ENCODE results near the gene FANCL.

DNA sequence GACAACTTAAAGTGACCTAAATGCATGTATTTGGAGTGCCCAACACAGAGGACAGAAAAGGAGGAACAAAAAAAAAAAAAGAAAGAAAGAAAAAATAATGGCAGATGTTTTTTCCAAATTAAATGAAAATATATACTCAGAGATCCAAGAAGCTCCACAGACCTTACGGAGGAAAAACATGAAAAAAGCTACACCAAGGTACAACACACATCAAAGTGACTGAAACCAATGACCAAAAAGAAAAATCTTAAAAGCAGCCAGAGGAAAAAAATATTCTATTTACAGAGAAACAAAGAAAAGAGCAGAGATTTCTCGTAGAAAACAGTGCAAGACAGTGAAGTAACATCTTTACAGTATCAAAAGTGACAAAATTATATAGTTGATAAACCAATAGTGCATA is 5.1 kb downstream of the FANCL start:
- TF ChIP-seq FOXM1 (IDR thresholded peaks at IDR 0.05; ENCODE audit: borderline replicate concordance) (no peak), HDGF (IDR thresholded peaks at IDR 0.05; ENCODE audit: borderline replicate concordance) (no peak), FOXA1 (IDR thresholded peaks at IDR 0.05) (no peak), SP1 (IDR thresholded peaks at IDR 0.05) (no peak), ELF4 (IDR thresholded peaks at IDR 0.05) (no peak), FOXK2 (IDR thresholded peaks at IDR 0.05) (no peak), BHLHE40 (IDR thresholded peaks at IDR 0.05; ENCODE audit: borderline replicate concordance) (no peak), L3MBTL2 (conservative IDR thresholded peaks at IDR 0.05) (no peak)
